ENCODE measurements around the gene DGKG. TPM values are rescaled to one million over a fixed set of nuclear protein-coding genes. Genes with fewer than 3 reads are reported as not detected.

Gene DGKG
- total and polyA plus RNA-seq, 9 of the 15 experiments (the other 6 are each of a cell fraction or from before 2014, with no cell fraction given): 0.01 to 0.36 (median 0.15) TPM

DNA sequence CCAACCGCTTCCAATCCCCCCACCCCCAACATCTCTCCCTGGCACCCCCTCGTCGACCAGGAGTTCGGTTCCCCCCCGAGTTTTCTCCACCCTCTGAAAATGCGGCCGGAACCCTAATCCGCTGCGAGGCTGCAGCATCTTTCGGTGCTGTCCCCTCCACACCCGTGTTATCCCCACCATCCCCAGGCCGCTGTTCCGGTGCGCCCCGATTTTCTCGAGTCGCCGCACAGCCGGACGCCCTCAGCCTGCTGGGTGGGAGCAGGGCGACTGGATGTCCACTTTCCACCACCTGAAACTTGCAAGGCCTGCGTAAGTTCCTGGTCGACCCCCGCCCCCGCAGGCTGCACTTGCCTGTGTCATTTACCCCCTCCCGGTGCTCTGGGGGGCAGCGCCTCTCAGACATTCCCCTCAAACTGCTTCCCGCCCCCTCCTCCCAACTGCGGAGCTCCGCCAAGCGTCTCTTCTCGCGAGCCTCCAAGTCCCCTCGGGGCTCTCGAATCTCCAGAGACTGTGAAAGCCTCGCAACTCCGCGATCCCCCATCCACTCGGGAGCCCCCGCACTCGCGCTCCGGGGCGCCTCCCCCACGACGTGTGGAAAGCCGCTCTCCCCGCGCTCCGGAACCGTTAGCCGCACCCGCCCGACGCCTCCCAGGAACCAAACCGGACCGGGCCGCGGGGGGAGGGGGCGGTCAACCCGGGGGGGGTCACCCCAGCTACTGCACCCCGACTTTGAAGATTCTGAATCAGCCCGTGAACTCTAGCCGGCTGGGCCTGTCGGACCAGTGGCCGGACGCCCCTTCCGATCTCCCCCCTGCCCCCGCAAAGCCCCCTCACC lies 253.7 kb downstream of the DGKG start (continued):
- TF ChIP-seq, protein P1, sequence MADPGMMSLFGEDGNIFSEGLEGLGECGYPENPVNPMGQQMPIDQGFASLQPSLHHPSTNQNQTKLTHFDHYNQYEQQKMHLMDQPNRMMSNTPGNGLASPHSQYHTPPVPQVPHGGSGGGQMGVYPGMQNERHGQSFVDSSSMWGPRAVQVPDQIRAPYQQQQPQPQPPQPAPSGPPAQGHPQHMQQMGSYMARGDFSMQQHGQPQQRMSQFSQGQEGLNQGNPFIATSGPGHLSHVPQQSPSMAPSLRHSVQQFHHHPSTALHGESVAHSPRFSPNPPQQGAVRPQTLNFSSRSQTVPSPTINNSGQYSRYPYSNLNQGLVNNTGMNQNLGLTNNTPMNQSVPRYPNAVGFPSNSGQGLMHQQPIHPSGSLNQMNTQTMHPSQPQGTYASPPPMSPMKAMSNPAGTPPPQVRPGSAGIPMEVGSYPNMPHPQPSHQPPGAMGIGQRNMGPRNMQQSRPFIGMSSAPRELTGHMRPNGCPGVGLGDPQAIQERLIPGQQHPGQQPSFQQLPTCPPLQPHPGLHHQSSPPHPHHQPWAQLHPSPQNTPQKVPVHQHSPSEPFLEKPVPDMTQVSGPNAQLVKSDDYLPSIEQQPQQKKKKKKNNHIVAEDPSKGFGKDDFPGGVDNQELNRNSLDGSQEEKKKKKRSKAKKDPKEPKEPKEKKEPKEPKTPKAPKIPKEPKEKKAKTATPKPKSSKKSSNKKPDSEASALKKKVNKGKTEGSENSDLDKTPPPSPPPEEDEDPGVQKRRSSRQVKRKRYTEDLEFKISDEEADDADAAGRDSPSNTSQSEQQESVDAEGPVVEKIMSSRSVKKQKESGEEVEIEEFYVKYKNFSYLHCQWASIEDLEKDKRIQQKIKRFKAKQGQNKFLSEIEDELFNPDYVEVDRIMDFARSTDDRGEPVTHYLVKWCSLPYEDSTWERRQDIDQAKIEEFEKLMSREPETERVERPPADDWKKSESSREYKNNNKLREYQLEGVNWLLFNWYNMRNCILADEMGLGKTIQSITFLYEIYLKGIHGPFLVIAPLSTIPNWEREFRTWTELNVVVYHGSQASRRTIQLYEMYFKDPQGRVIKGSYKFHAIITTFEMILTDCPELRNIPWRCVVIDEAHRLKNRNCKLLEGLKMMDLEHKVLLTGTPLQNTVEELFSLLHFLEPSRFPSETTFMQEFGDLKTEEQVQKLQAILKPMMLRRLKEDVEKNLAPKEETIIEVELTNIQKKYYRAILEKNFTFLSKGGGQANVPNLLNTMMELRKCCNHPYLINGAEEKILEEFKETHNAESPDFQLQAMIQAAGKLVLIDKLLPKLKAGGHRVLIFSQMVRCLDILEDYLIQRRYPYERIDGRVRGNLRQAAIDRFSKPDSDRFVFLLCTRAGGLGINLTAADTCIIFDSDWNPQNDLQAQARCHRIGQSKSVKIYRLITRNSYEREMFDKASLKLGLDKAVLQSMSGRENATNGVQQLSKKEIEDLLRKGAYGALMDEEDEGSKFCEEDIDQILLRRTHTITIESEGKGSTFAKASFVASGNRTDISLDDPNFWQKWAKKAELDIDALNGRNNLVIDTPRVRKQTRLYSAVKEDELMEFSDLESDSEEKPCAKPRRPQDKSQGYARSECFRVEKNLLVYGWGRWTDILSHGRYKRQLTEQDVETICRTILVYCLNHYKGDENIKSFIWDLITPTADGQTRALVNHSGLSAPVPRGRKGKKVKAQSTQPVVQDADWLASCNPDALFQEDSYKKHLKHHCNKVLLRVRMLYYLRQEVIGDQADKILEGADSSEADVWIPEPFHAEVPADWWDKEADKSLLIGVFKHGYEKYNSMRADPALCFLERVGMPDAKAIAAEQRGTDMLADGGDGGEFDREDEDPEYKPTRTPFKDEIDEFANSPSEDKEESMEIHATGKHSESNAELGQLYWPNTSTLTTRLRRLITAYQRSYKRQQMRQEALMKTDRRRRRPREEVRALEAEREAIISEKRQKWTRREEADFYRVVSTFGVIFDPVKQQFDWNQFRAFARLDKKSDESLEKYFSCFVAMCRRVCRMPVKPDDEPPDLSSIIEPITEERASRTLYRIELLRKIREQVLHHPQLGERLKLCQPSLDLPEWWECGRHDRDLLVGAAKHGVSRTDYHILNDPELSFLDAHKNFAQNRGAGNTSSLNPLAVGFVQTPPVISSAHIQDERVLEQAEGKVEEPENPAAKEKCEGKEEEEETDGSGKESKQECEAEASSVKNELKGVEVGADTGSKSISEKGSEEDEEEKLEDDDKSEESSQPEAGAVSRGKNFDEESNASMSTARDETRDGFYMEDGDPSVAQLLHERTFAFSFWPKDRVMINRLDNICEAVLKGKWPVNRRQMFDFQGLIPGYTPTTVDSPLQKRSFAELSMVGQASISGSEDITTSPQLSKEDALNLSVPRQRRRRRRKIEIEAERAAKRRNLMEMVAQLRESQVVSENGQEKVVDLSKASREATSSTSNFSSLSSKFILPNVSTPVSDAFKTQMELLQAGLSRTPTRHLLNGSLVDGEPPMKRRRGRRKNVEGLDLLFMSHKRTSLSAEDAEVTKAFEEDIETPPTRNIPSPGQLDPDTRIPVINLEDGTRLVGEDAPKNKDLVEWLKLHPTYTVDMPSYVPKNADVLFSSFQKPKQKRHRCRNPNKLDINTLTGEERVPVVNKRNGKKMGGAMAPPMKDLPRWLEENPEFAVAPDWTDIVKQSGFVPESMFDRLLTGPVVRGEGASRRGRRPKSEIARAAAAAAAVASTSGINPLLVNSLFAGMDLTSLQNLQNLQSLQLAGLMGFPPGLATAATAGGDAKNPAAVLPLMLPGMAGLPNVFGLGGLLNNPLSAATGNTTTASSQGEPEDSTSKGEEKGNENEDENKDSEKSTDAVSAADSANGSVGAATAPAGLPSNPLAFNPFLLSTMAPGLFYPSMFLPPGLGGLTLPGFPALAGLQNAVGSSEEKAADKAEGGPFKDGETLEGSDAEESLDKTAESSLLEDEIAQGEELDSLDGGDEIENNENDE (IDR thresholded peaks at IDR 0.05; ENCODE audit: low read depth, low read length): no peak
- TF ChIP-seq NELFE (IDR thresholded peaks at IDR 0.05; ENCODE audit: insufficient read depth, insufficient read length) (no peak), CBX2 (IDR thresholded peaks at IDR 0.05; ENCODE audit: insufficient read depth, low read length, poor library complexity, severe bottlenecking) (no peak), FOXM1 (IDR thresholded peaks at IDR 0.05; ENCODE audit: low read depth) (no peak), FOXM1 (CRISPR knock-in tag; IDR thresholded peaks at IDR 0.05; ENCODE audit: low read depth) (no peak), MECOM (CRISPR knock-in tag; IDR thresholded peaks at IDR 0.05) (no peak), ZNF121 (CRISPR knock-in tag; conservative IDR thresholded peaks at IDR 0.05) (no peak), DDX20 (tag; IDR thresholded peaks at IDR 0.05; ENCODE audit: low read depth) (no peak), MTA1 (IDR thresholded peaks at IDR 0.05; ENCODE audit: borderline replicate concordance) (no peak), NFYB (IDR thresholded peaks at IDR 0.05; ENCODE audit: extremely low read depth, insufficient read length) (no peak), POLR2AphosphoS2 (IDR thresholded peaks at IDR 0.05; ENCODE audit: low read length) (no peak)
